UCSD-AML1 (cell line): Measurements from ENCODE around the gene PACRG.

Experiments used
- DNase-seq: peaks from one replicate; lab custom pipeline; 2025; ENCODE audit not compliant: unreplicated experiment; lab: John Stamatoyannopoulos, UW

PACRG gene

DNA sequence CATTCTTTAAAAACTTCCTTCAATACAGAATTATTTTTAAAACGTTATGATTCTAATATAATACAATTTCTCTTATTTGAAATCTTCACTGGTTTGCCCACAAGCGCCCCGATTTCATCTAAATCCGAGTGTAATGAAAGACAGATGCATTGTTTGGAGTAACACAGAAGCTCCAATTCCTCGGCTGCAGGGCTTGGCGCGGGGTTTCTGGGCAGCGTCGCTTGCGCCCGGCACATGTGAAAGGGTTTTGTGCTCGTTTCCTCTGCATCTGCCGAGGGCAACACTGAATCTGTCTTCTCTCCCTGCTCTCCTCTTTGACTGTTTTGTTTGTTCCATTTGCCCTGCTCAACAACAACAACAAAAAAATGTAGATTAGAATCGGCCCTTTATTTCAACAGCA lies 438.1 kb downstream of the PACRG start:
- no peak for DNase-seq

DNA sequence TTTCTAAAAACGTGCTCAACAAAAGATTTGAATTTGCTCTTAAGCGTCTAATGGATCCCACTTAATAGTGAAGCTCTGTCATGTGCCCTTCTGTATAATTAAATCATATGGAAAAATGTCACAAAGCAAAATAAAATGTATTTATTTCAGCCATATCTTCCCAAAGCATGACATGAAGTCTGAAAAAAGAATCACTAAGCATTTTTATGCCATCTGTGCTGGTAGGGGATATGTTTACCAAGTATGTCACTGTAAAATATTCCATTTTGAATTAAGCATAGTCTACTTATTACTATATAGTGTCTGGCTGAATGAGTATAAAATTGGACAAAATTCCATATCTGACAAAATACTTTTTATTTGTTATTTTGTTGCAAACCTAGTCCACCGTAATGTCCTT lies 438.7 kb downstream of the PACRG start:
- DNase-seq: no peak

DNA sequence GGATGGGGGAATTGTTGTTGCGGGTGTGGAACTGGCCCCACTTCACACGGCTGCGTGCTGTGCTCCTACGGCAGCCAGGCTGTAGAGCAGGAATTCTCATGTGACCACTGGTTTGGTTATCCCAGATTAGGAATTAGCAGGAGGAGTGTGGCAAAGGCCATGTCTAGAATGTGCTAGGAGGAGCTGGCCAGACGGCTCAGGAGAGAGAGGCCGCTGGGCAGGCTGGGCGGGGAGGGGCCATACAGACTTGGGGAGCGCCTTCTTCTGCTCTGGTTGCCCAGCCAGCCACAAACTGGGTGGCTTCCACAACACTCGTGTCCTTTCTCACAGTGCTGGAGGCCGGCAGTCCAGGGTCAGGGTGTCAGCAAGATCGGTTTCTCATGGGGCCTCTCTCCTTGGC lies 441.7 kb downstream of the PACRG start:
- no peak for DNase-seq

DNA sequence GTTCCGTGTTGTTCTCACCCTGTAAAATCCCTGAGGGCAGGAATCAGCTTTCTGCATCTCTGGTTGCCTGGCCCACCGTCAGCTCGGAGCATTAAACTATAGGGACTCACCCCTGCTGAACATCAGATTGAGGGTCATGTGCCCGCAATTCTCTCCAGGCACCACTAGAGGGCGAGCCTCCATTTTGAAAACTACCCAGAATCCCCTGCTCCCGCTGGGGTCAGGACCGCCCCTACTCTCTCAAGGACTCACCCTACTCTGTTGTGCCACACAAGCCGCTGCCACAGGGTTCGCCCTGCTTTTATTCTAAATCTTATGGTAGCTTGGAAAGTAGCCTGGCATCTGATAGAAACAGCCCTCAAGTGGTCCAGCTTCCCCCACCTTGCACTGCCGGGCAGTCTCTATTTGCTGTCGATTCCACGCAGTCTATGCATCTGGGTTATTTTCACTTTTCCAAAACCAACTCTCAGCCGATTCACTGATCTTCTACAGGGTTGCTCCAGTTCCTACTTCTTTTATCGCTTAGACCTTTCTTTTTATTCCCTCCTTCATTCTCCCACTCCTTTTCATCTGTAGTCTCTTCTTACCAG lies 442.6 kb downstream of the PACRG start:
- no peak for DNase-seq

DNA sequence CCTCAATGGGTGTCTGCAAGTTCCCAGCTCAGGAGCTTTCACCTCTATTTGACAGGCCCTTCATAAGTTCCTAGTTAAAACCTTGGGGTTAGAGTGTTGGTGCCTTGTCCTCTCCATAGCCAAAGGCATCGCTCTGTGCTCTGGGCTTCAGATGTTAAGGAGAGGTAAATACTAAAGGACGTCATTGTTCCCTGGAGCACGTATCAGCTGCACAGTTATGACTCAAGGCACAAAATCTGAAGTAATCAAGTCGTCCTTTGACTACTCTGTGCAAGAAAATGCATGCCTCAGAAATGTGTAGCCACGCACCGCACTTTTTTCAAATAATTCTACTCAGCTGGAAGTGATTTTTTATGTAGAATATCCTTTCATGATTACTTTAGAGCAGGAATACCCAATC lies 446.0 kb downstream of the PACRG start:
- DNase-seq: no peak

DNA sequence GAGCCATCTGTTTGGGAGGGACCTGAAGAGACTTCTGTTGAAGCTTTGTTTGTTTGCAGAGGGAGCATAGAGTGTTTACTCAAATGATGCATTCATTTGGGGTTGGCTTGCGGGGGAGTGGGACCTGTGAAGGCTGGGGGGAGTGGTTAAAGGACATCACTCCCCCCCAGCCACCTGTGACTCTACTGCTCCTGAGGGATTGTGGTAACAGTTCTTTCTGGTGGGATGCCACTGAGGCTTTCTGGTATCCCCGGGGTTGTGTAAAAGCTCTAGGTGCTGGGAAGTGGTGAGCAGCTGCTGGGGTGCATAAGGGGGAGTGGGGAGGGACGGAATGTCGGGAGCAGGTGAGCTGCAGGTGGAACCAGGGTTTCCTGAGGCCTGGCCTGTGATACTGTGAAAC lies 447.5 kb downstream of the PACRG start:
- DNase-seq: no peak

DNA sequence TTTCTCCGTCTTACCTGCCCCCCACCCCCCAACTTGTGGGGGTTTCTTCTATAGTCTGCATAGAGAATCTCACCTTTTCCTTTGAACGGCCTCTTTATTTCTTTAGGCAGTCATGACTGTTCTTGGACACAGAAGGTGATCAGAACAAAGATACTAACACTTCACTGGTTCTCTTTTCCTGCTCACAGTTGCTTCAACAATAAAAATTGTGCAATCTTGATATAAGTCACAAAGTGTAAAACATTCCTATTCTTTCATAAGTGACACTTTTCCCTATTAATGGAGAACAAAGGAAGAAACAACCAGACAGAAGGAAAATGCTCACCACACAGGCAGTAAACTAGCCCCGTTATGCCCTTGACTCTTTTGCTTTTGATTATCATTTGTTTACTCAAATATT lies 448.3 kb downstream of the PACRG start:
- DNase-seq: no peak

DNA sequence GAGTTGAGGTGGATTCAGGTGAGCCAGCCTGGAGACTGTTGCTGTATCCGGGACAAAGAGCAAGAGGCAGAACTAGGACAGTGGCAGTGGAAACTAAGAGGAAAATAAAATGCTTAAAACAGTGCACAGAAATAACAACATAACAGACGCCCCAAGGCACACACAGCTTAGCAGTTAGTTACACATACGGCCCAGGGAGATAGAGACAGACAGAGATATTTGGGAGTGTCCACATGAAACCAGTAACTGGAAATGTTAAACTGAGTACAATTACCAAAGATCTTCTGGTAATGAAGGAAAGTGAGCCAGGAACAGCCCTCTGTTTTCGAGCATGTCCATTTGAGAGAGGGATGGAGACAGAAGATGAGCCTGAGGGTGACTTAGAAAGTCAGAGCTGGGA lies 449.2 kb downstream of the PACRG start:
- DNase-seq: no peak

DNA sequence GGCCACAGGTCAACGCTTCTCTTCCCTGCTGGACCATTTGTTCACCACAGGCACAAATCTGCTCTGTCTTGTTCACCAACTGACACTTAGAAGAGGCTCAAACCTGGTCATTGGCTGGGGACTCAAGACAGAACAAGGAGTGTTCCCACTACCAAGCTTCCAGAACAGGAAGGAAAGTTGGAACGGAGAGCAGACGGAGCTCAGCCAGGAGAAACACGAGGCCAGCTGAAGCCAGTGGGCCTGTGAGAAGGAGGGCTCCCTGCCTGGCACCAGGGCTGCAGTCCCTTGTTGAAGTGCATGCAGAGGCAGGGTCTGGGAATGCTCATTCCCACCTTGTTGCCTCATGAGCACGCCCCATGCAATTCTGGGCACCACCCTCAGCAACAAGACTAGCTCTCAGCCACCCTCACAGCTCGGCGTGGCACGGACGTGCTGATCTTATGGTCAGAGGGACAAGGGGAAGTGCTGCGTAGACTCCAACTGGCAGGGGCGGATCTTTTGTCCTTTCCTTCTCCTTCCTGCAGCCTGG lies 450.2 kb downstream of the PACRG start:
- no peak for DNase-seq

DNA sequence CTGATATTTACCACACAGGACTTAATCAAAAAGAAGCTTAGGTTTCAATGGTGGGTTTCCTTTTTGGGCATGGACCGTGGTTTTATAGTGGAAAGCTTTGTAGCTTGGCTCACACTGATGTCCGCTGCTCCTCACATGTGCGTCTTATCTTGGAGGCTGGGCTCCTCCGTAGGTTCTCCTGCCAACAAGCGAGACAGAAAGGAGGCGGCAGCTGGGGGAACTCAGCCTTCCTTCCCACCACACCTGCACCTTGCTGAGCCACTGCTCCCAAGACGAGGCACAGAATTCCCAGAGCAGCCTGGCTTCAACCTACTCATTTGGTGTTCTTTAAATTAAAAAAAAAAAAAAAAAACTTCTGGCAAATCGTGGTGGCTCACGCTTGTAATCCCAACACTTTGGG lies 451.3 kb downstream of the PACRG start:
- no peak for DNase-seq

DNA sequence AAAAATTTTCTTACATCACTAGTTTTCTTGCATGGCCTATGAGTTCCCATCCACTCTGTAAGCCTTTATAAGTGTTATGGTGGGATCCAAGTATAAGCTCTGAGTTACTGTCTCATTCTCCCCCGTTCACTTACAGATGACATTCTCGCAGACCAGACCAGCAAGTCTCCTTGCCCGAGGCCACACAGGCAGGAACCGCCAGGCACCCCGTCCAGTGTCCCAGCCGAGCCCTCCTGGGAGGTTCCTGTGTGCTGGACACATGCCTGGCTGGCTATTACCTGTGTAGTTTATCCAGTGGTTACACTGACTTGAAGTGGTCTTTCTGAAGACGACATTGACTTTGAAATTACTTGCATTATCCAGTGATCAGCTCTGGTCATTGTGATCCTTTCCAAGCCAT lies 451.9 kb downstream of the PACRG start:
- DNase-seq: no peak

DNA sequence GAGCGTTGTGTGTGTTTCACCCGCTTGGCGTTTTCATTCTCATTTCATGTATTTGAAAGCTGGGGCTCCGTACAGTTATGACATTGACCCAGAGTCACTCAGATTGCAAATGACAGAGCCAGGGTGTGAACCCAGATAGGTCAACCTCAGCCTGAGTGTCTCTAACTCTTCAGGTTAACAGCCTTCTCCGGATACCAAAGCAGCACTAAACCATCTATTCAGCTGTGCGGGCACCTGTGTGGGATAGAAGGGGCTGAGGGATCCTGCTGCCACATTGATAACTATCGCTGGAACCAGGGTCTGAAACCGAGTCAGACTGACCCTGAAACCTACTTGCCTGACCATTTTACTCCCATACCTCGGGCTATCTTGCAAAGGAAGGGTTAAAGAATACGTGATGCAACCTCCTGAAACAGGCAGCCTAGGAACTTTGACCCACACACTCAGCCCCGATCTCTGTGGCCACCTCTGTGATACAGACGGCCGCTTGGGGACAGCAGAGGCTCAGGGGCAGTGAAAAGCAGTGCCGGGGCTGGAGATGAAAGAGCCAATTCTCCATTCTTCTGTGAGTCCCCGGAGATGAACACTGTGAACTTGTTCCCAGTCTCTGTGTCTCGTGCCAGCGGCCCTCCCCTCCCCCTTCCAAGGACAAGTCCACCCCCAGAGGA lies 453.2 kb downstream of the PACRG start:
- DNase-seq: peak; percentile 84

DNA sequence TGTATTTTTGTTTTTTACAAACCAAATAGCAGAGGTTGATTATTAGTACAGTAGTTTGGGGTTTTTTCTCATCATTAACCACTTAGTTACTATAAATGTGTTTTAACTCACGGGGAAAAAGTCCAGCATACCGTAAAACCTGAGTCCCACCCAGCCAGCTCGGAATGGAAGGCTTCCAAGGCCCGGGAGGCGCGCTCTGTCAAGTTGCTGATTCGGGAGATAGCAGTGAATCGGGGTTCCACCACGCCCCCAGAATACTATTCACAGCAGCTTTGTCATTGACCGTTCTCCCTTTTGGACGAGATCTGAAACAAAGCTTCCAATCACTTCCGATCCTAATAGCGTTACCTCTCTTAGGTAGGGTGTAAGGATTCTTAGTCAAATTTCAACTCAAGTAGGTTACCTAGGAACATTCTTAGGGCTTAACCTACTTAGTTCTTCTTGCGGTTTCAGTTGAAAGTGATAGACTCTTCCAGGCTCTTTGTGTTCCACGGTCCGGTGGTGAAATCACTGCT lies 453.9 kb downstream of the PACRG start:
- DNase-seq: no peak

DNA sequence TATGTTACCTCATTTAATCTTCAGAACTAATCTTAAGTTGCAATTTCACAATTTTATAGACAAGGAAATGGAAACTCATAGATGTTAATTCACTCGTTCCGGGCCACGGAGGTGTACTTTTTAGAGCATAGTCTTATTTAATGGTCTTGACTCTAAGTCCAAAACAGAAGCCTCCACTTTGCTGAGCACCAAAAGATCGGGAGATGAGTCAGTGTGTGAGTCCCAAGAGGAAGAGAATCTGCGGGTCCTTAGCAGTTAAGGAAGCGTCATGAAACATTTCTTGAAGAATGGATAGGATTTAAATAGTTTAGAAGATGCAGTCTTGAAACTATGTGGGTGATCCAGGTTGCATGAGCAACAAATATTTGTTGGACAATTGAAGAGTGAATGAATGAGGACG lies 454.9 kb downstream of the PACRG start:
- no peak for DNase-seq

DNA sequence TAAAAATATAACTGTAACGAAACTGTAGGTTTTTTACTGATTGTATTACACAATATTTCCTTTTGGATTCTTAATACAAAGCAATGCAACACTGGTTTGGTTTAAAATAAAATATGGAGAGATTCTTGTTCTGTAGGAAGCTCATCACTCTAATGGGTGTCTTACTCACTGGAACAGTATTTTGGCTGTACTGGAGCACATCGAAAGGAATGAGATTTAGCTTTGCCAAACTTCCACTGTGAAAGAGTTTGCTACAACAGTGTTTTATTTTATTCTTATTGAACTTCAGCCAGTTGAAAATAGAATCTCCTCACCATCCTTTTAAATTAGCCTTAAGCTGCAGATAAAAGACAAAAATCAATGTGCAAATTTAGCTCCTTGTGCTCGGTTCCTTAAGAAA lies 456.0 kb downstream of the PACRG start:
- no peak for DNase-seq

DNA sequence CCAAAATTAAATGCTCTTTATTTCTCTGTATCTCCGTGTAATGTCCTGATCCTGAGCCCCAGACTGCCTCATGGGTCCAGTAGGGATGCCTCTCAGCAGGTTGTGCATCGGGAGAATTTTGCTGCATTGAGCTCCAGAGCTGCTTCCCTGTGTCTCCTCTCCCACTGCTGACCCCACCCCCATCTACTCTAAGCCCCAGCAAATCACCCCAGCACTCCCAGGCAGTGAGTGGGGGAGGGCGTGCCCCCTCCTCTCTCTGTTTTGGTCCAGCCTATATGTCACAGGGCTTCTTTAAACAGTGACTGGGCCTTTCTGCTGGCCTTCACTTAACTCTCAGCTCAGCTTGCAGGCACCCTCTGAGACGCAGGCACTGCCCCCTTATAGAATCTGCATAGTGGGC lies 458.0 kb downstream of the PACRG start:
- no peak for DNase-seq

DNA sequence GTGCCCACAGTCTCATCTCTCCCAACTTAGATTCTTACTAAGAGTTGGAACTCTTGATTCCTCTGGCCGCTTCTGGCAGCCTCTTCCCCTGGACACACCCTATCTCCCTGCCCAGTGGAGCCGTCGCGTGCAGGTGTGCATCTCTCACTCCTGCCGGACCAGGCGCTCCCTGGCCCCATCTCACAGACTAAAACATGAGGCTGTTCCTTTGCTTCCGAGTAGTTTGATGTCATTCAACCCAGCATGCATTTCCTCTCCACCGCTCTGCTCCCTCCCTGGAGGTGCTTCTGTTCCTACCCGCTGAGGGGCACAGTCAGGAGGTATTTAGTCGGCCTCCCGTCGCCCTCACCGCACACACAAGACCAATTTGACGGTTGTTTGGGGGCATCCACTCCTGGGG lies 458.8 kb downstream of the PACRG start:
- DNase-seq: no peak

DNA sequence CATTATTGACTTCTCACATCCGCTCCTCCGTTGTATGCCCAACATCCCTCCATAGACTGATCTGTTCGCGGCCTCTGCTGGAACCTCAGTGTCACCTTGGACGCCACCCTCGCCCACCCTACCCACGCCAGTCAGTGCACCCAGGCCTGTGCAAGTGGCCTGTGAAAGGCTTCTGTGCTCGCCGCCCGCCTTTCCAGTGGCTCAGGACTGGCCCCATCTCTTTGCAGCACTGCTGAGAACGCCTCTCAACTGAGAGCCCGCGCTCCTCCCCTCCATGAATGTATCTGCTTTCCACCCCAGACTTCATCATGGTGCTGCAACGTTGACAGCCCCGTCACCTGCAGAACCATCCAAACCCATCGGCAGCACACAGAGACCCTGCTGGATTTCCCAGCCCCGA lies 459.4 kb downstream of the PACRG start:
- no peak for DNase-seq

DNA sequence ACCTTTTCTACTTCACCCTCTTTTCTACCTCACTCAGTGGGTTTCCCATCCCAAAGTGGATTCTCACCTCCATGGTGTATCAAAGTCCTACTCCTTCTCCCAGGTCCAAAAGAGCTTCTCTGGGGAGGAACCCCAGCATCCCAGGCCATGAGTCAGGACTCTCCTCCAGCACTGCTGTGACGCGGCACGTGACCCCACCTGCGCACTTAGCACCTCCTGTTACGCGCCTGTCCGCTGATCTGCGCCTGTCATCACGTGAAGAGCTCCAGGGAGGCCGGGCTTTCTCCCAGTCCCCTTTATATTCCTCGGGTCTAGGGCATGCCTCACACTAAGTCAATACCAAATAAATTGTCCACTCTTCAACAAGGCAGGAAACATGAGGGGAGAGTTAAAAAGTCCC lies 459.8 kb downstream of the PACRG start:
- no peak for DNase-seq

DNA sequence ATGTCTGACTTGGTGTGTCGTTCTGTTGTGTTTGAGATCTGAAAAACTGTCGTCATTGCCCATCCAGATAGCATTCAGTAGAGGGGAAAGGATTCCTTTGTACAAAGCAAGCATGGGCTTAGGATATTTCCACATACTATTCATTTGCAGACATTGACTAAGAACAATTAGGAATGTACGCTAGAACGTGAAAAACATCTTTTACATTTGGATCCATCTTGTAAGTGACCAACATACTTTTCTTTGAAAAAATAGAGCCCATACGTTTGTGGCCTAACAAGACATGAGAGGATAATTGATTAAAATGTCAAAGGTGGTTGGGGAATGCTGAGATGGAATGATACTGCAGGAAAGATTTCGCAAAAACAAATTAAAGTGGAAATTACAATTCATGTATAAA lies 461.0 kb downstream of the PACRG start:
- no peak for DNase-seq

DNA sequence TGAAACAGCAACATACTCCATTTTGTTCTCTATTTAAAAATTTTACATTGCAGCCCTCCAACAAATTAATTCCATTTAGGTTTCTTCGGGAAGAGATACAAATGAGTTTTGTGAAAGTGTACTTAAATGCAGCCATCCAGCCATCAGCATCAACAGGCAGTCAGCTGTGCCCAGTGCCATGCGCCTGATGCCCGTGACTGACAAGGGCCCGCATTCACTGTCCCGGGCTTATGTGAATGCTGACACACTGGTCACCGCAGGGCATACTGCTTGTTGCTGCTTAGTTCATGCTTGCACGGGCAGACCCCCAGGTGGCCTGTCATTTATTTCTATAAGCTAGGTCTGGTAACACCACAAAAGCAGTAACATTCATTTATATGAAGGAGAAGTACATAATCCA lies 461.8 kb downstream of the PACRG start:
- no peak for DNase-seq

DNA sequence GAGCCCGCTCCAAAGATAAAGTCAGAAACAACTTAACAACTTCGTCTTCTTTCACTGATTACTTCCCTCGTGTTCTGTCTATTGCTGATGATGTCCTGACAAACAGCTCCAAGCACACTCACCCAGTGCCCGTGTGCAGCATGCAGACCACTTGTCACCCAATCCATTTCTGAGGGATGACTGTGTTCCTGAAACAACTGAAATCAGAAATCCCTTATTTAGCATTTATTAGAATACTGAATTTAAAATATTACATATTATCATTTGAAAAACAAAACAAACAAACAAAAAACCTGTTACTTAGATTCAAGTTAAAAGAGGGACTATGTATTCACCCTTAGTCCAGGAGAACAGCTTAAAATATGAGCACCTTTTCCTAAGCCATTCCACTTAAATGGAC lies 463.0 kb downstream of the PACRG start:
- no peak for DNase-seq
